ENCODE results near the gene NFKBIE. TPM values are rescaled to one million over a fixed set of nuclear protein-coding genes. Genes with fewer than 3 reads are reported as not detected.

Gene NFKBIE
- total and polyA plus RNA-seq, 5 donors: 2.6 to 5.5 (median 4.3) TPM

DNA sequence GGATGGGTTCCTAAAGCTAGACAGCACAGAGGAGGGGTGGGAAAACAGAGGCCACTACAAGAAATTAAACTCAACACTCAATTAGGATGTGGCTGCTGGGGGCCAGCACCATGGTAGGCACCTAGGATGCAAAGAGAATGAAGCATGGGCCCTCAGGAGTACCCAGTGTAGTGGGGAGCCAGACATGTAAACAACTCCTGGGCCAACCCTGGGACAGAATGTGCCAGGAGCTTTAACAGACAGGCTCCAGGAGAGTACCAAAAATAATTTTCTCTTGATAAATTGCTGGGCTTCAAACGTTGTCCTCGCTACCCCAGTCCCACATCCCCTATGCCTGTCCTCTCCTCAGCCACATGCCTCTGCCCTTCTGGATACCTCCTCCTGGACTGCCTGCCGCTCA lies 6.6 kb upstream of the NFKBIE start:
- DNase-seq: no peak
- no peak overlapping the region for H3K4me3 ChIP-seq (ENCODE audit: low read length)
- no peaks in the 10 kb centered on the region for H3K9me3 ChIP-seq (ENCODE audit: control insufficient read depth, low read length)
- H3K27me3 ChIP-seq (ENCODE audit: control insufficient read depth, insufficient read depth): no peaks in the 10 kb centered on the region
- 56% methylated on average over 3 of the region's 3 CpGs for WGBS
- no peak overlapping the region for H3K27ac ChIP-seq (ENCODE audit: low read length)
- no peak for ATAC-seq
- intact Hi-C loops (cut with DNase I): loop anchor here in 1 of 4 donors (10.0 kb wide), 1 partner anchor 63 kb away; no protein-coding TSS in a partner anchor
- H3K4me1 ChIP-seq (ENCODE audit: control insufficient read depth, insufficient read depth, low read length): no peaks in the 10 kb centered on the region

DNA sequence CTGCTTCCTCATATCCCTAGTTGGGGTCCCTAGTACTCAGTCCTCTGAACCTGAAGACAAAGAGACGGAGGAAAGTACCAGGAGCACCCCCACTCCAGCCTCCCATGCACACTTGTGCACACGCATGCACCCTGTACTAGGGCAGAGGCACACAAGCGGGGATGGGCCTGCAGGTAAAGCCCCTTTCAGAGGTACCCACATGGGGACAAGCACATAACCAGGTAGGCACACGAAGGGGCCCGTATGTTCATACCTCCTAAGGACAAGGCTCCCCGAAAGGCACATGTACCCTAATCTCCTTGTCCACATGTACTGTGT lies 6.0 kb upstream of the NFKBIE start:
- intact Hi-C loops (cut with DNase I): loop anchor here in 1 of 4 donors (10.0 kb wide), 1 partner anchor 63 kb away; no protein-coding TSS in a partner anchor
- H3K4me1 ChIP-seq (ENCODE audit: control insufficient read depth, insufficient read depth, low read length): no peaks in the 10 kb centered on the region
- no peak overlapping the region for H3K4me3 ChIP-seq (ENCODE audit: low read length)
- DNase-seq (no peak), ATAC-seq (no peak)
- no peak overlapping the region for H3K27ac ChIP-seq (ENCODE audit: low read length)
- H3K9me3 ChIP-seq (ENCODE audit: control insufficient read depth, low read length): no peaks in the 10 kb centered on the region
- 77% methylated on average over 6 of the region's 6 CpGs for WGBS
- no peaks in the 10 kb centered on the region for H3K27me3 ChIP-seq (ENCODE audit: control insufficient read depth, insufficient read depth)

DNA sequence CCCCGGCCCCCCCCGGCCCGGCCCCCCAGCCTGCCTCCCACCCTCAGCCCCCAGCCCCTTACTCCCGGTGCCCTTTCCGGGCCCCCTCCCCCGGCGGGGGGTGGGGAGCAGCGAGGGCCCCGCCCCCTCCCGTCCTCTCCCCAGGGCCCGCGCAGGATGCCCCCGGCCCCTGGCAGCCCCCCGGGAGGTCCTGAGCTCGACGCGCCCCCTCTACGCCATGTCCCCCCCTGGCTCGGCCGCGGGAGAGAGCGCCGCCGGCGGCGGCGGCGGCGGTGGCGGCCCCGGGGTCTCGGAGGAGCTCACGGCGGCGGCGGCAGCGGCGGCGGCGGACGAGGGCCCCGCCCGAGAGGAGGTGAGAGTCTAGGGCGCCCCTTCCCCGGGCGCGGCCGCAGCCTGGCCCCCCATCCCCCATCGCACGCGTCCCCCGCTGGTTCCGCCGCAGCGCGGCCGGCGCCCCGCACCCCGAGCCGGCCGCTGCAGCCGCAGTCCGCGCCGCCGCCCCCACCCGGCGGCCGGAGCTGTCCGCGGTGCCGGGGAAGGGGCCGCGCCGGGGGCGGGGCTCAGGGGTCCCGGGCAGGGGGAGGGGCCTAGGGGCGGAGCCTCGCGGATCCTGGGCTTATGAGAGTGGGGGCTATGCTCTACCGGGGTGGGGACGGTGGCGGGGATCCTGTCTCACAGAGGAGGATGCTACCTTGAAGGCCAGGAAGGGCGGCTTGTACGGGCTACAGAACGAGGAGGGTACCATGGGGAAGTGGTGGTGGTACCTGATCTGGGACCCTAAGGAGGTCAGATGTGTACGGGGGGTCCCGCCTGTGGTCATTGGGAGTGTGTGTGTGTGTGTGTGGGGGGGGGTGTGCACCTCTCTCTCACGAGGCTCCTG lies 5.4 kb upstream of the NFKBIE start:
- no peak overlapping the region for H3K27ac ChIP-seq (ENCODE audit: low read length)
- no peaks in the 10 kb centered on the region for H3K27me3 ChIP-seq (ENCODE audit: control insufficient read depth, insufficient read depth)
- no peaks in the 10 kb centered on the region for H3K9me3 ChIP-seq (ENCODE audit: control insufficient read depth, low read length)
- ATAC-seq (no peak), DNase-seq (no peak)
- 2% methylated on average over 89 of the region's 90 CpGs for WGBS
- H3K4me1 ChIP-seq (ENCODE audit: control insufficient read depth, insufficient read depth, low read length): no peaks in the 10 kb centered on the region
- H3K4me3 ChIP-seq (ENCODE audit: low read length): peak overlapping the region; percentile 77
- intact Hi-C loops (cut with DNase I): loop anchor here in 1 of 4 donors (10.0 kb wide), 1 partner anchor 64 kb away; no protein-coding TSS in a partner anchor

DNA sequence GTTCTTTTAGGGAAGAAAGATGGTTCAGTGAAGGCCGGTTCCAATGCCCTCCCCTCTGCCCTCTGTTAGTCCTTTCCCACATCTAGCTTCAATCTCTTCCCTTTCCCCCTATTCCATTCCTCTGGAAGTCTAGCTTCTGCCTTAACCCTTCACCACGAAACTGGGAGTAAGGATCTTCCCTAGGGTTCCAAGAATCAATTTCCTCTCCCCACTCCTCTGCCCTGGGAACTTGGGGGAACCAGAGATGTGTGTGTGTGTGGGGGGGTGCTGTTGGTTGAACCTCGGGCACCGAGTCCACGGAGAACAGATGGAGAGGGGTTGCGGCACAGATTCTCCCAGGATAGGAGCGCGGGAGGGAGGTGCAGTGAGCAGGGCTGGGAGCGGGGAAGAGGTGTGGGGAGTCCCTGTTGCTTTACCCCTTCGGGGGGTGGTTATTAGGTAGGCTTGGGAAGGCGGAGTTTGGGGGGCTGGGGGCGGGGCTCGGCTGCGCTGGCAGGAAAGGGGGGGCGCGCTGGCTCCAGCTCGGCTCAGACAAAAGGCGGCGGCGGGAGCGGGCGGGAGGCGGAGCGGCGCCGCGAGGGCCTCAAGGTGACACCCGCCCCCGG lies 4.7 kb upstream of the NFKBIE start, which contains the start of gene TMEM151B:
TSS of gene TMEM151B (plus strand) at position 530 of the 605 bp plus-strand sequence. CDS start 293 bp downstream, outside the sequence.
- WGBS: 9% methylated on average over 29 of the region's 29 CpGs
- Histone ChIP-seq H3K4me3 (ENCODE audit: low read length) (peak within 1 kb of the TSS; percentile 77), H3K27ac (ENCODE audit: low read length) (no peak within 1 kb of the TSS), H3K9me3 (ENCODE audit: control insufficient read depth, low read length) (no peaks in the 10 kb centered on the region), H3K27me3 (ENCODE audit: control insufficient read depth, insufficient read depth) (no peaks in the 10 kb centered on the region), H3K4me1 (ENCODE audit: control insufficient read depth, insufficient read depth, low read length) (no peaks in the 10 kb centered on the region)
- intact Hi-C loops (cut with DNase I): loop anchor here in 2 of 4 donors (5.0 to 10.0 kb wide), 2 partner anchors 65 to 67 kb away; no protein-coding TSS in a partner anchor
- ATAC-seq: no peak
- peak in 1 of 3 donors; percentile 63 for DNase-seq

- Histone ChIP-seq H3K27ac (ENCODE audit: low read length) (no peak overlapping the region), H3K9me3 (ENCODE audit: control insufficient read depth, low read length) (no peaks in the 10 kb centered on the region), H3K4me3 (ENCODE audit: low read length) (no peak overlapping the region), H3K27me3 (ENCODE audit: control insufficient read depth, insufficient read depth) (no peaks in the 10 kb centered on the region), H3K4me1 (ENCODE audit: control insufficient read depth, insufficient read depth, low read length) (peaks cover 1% of the 10 kb centered on the region)
- DNase-seq: no peak
- WGBS: 74% methylated on average over 1 of the region's 1 CpG
- intact Hi-C loops (cut with DNase I): loop anchor here in 1 of 4 donors (5.0 kb wide), 1 partner anchor 68 kb away; no protein-coding TSS in a partner anchor
- ATAC-seq: no peak
Measured at GRCh38 chr6:44269178-44269920, 4.0 kb upstream of the NFKBIE start.

DNA sequence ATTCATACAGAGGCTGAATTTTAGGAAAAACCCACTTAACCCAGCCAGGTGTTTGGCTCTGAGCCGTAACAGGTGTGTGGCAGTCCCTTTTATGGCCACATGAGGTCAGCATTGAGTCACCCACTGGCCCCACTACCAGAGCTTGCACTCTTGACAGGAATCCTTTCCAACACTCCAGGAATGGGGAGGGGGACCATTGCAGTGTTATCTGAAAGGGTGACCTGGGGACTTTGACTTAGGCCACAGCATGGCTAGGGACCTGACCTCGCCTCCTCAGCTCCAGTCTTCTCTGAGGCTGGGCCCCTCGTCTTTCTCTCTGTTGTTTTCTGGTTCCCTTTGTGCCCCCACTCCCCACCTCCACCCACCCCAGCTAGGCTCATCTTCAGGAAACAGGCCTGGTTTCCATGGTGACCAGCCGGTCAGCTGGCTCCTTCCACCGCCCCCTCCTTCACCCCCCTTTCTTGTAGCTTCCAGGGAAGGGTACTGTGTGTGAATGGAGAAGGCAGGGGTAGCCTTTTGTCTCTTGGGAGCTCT lies 2.8 kb upstream of the NFKBIE start:
- Histone ChIP-seq H3K27me3 (ENCODE audit: control insufficient read depth, insufficient read depth) (no peaks in the 10 kb centered on the region), H3K4me3 (ENCODE audit: low read length) (no peak overlapping the region), H3K9me3 (ENCODE audit: control insufficient read depth, low read length) (no peaks in the 10 kb centered on the region), H3K4me1 (ENCODE audit: control insufficient read depth, insufficient read depth, low read length) (peaks cover 12% of the 10 kb centered on the region), H3K27ac (ENCODE audit: low read length) (no peak overlapping the region)
- ATAC-seq (no peak), DNase-seq (no peak)
- intact Hi-C loops (cut with DNase I): loop anchor here in 2 of 4 donors (1.0 to 5.0 kb wide), 2 partner anchors 69 to 70 kb away; no protein-coding TSS in a partner anchor
- 18% methylated on average over 5 of the region's 5 CpGs for WGBS

GRCh38 chr6:44267252-44267651 lies 1.9 kb upstream of the NFKBIE start:
- Histone ChIP-seq H3K4me3 (ENCODE audit: low read length) (no peak overlapping the region), H3K27me3 (ENCODE audit: control insufficient read depth, insufficient read depth) (no peaks in the 10 kb centered on the region), H3K4me1 (ENCODE audit: control insufficient read depth, insufficient read depth, low read length) (peaks cover 14% of the 10 kb centered on the region), H3K9me3 (ENCODE audit: control insufficient read depth, low read length) (no peaks in the 10 kb centered on the region), H3K27ac (ENCODE audit: low read length) (no peak overlapping the region)
- no peak for ATAC-seq
- intact Hi-C loops (cut with DNase I): loop anchor here in 1 of 4 donors (5.0 kb wide), 1 partner anchor 70 kb away; no protein-coding TSS in a partner anchor
- no peak for DNase-seq
- 67% methylated on average over 10 of the region's 10 CpGs for WGBS

DNA sequence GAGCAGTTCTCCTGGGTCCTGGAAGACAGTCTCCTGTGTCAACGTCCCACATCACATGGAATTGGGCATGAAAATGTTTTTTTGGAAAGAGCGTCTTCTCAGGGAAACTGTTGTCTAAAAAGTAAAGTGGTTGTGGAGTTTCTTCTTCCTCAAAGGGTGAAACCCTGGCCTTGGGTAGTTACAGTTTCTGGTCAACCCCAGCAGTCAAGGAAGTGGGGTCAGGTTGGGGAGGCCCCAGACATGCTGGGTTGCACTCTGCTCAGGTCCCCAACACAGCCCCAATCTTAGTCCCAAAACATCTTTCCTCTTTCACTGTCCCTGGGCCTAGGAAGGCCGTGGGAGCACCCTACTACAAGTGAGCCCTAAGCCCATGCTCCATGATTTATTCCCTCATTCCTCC lies 996 bp upstream of the NFKBIE start:
- intact Hi-C loops (cut with DNase I): loop anchor here in 1 of 4 donors (5.0 kb wide), 1 partner anchor 71 kb away; no protein-coding TSS in a partner anchor
- 69% methylated on average over 3 of the region's 3 CpGs for WGBS
- no peak overlapping the region for H3K27ac ChIP-seq (ENCODE audit: low read length)

GRCh38 chr6:44265722-44266233 lies 427 bp upstream of the NFKBIE start:
- 68% methylated on average over 17 of the region's 17 CpGs for WGBS
- peak overlapping the region; percentile 52 for H3K4me3 ChIP-seq (ENCODE audit: low read length)
- H3K27ac ChIP-seq (ENCODE audit: low read length): no peak overlapping the region
- intact Hi-C loops (cut with DNase I): loop anchor here in 1 of 4 donors (5.0 kb wide), 1 partner anchor 72 kb away; no protein-coding TSS in a partner anchor
- DNase-seq (no peak), ATAC-seq (no peak)
- peaks cover 14% of the 10 kb centered on the region for H3K4me1 ChIP-seq (ENCODE audit: control insufficient read depth, insufficient read depth, low read length)
- H3K9me3 ChIP-seq (ENCODE audit: control insufficient read depth, low read length): no peaks in the 10 kb centered on the region
- H3K27me3 ChIP-seq (ENCODE audit: control insufficient read depth, insufficient read depth): no peaks in the 10 kb centered on the region

More for the DNA sequence above, 996 bp upstream of the NFKBIE start:
- Histone ChIP-seq H3K9me3 (ENCODE audit: control insufficient read depth, low read length) (no peaks in the 10 kb centered on the region), H3K4me3 (ENCODE audit: low read length) (no peak overlapping the region), H3K4me1 (ENCODE audit: control insufficient read depth, insufficient read depth, low read length) (peaks cover 14% of the 10 kb centered on the region), H3K27me3 (ENCODE audit: control insufficient read depth, insufficient read depth) (no peaks in the 10 kb centered on the region)
- no peak for ATAC-seq
- DNase-seq: no peak

Data from right cardiac atrium (tissue), 5 donors.